GM19463 (cell line): ENCODE measurements around the gene ALPK3.

ENCODE experiments used
- ATAC-seq: cut with Tn5 transposase; IDR thresholded peaks from one replicate; pipeline ENCODE4 v1.9.1; 2021; ENCODE audit warnings: mild to moderate bottlenecking, moderate library complexity; ENCODE audit not compliant: unreplicated experiment

ALPK3 gene

GRCh38 chr15:84816694-84817465 lies at the start of gene ALPK3:
Gene ALPK3 (plus strand): TSS chr15:84817356. CDS start chr15:84817453, 97 bp downstream.
- ATAC-seq: no peak

GRCh38 chr15:84772031-84772430 lies 45.1 kb upstream of the ALPK3 start:
- no peak for ATAC-seq

GRCh38 chr15:84772467-84772866 lies 44.7 kb upstream of the ALPK3 start:
- ATAC-seq: no peak

- no peak for ATAC-seq
These were observed 43.4 kb upstream of the ALPK3 start for GRCh38 chr15:84773716-84774115.

- ATAC-seq: no peak
These were observed 41.2 kb upstream of the ALPK3 start for GRCh38 chr15:84775867-84776449.

GRCh38 chr15:84778194-84778593 lies 39.0 kb upstream of the ALPK3 start:
- no peak for ATAC-seq

GRCh38 chr15:84780492-84780891 lies 36.7 kb upstream of the ALPK3 start:
- no peak for ATAC-seq

GRCh38 chr15:84781495-84781894 lies 35.7 kb upstream of the ALPK3 start:
- ATAC-seq: no peak

GRCh38 chr15:84782346-84782745 lies 34.8 kb upstream of the ALPK3 start:
- no peak for ATAC-seq

- no peak for ATAC-seq
These were observed 33.5 kb upstream of the ALPK3 start for GRCh38 chr15:84783493-84784251.

- ATAC-seq: no peak
These were observed 32.9 kb upstream of the ALPK3 start for GRCh38 chr15:84784262-84784661.

- ATAC-seq: no peak
These were observed 32.1 kb upstream of the ALPK3 start for GRCh38 chr15:84785053-84785452.

GRCh38 chr15:84788500-84788899 lies 28.7 kb upstream of the ALPK3 start:
- no peak for ATAC-seq

- ATAC-seq: no peak
These were observed 27.4 kb upstream of the ALPK3 start for GRCh38 chr15:84789762-84790161.

- no peak for ATAC-seq
These were observed 26.5 kb upstream of the ALPK3 start for GRCh38 chr15:84790676-84791075.

- no peak for ATAC-seq
These were observed 25.4 kb upstream of the ALPK3 start for GRCh38 chr15:84791763-84792162.

- ATAC-seq: no peak
These were observed 23.6 kb upstream of the ALPK3 start for GRCh38 chr15:84793431-84794161.

GRCh38 chr15:84794162-84794547 lies 23.0 kb upstream of the ALPK3 start:
- ATAC-seq: no peak

- no peak for ATAC-seq
These were observed 22.0 kb upstream of the ALPK3 start for GRCh38 chr15:84795186-84795585.

- ATAC-seq: no peak
These were observed 19.9 kb upstream of the ALPK3 start for GRCh38 chr15:84797212-84797611.

GRCh38 chr15:84797801-84798200 lies 19.4 kb upstream of the ALPK3 start:
- ATAC-seq: no peak
